Melanocyte of skin (primary cell): Measurements from ENCODE around the gene CASP14. TPM values are rescaled to one million over a fixed set of nuclear protein-coding genes. Genes with fewer than 3 reads are reported as not detected.

Experiments
- total RNA-seq, 2 donors: library from RNA; depleted of rRNA; stranded (reverse); fragments of >200 nt; gene quantifications; 2 replicates each; pipeline ENCODE4 v1.2.3, GENCODE V29; 2012

CASP14 gene, protein sequence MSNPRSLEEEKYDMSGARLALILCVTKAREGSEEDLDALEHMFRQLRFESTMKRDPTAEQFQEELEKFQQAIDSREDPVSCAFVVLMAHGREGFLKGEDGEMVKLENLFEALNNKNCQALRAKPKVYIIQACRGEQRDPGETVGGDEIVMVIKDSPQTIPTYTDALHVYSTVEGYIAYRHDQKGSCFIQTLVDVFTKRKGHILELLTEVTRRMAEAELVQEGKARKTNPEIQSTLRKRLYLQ
- not detected for total RNA-seq

DNA sequence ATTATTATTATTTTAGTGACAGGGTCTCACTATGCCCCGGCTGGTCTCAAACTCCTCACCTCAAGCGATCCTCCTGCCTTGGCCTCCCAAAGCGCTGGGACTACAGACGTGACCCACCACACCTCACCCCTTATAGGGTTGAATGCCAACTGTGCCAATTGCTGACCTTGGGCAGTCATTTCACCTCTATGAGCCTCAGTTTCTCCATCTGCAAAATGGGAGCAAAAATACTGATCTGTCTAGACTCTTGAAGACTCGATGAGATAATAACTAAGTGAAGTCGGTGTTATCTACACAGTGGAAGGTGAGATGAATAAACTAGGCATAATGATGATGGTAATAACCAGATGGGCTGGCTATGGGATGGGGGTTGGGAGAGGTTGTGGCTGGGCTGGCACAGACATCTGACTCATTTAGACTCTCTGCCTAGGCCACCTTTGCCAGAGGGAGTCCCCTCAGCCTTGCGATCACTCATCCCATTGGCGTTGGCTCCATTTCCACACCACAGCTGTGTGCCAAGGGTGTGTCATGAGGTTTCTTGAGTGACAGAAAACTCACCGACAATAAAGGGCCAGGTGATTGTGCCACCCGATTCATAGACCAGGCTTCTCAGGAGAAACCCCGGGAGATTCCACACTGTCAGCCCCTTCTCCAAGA lies at the start of gene CASP14:
Gene CASP14 (plus strand): TSS at position 596 of the 657 bp plus-strand sequence. CDS start 2,772 bp downstream, outside the sequence.

DNA sequence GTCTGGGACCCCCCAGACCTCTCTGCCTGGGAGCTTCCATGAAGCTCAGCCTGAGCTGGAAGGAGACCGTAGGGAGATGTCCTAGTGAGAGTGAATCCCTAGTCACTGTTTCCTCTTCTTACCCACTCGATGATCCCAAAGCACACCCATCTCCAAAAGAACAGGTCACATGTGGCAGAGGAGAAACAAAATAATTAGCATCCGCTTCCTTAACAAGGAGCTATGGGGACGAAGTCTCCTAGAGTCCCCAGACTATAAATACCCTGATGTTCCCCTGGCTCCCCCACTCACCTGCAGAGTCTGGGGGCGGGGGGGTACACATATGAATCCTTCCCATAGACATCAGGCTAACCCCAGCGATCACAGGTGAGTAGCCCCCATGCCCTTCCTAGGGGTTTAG lies 32.6 kb downstream of the CASP14 start, which contains the start of gene OR1I1:
Gene OR1I1 (plus strand): TSS at position 301 of the 400 bp plus-strand sequence. CDS start 4,855 bp downstream, outside the sequence.

DNA sequence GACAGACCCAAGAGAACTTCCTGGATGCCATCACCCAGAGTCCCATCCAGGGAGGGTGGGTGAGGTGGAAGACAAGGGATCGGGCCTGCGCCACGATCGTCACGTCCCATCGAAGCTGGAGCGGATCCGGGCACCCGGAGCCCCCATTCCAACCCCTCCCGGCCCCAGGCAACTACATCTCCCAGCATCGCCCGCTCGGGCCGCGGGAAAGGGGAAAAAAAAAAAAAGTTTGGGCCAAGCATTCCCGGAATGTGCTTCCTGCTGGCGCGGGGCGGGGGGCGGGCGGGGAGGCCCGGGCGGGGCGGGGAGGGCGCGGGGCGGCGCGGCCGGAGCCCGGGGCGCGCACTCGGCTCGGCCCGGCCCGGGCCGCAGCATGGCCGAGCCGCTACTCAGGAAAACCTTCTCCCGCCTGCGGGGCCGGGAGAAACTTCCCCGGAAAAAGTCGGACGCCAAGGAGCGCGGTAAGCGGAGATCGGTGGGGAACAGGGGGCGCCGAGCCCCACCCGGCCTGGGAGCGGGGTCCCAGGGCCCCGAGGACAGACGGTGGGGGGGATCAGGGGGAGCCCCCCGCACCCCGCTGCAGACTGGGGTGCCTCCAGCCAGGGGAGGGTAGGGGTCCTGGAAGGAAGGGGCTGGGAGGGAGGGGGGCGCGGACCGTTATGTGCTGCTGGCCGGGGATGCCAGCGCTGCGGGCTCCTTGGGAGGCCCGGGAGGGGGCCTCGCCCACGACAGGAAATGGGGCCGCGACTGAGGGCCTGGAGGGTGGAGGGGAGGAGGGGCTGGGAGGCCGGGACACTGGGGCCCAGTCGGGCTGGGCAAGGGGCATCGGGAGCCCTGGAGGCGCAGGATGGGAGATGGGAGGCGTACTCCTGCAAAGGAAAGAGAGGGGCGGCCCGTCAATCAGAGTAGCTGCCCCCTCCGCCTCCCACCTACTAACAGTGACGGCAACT lies 58.1 kb downstream of the CASP14 start, which contains the start of gene SYDE1:
Gene SYDE1 (plus strand): TSS at position 341 of the 950 bp plus-strand sequence. CDS start 33 bp downstream, at position 374.

Other genes with a start within 250 kb of the CASP14 start
- gene OR7A5, start 214.3 kb upstream of the CASP14 start, total RNA-seq = 1 to 10 TPM in 1 of 2 donors, under 1 TPM in 1; 0.33 to 3.1 TPM
- 1 to 10 TPM in 1 of 2 donors, under 1 TPM in 1; under 0.01 to 1.7 TPM for gene OR7C1, start 214.3 kb upstream of the CASP14 start, total RNA-seq
- gene OR7A10, start 200.6 kb upstream of the CASP14 start, total RNA-seq = not detected
- gene OR7A17, start 163.3 kb upstream of the CASP14 start, total RNA-seq = not detected
- gene OR7C2, start 108.0 kb upstream of the CASP14 start, total RNA-seq = not detected
- not detected for gene SLC1A6, start 69.6 kb upstream of the CASP14 start, total RNA-seq
- not detected for gene OR1I1, start 32.7 kb downstream of the CASP14 start, total RNA-seq
- 10 to 100 TPM; 39.6 to 45.8 TPM for gene SYDE1, start 57.9 kb downstream of the CASP14 start, total RNA-seq
- 1 to 10 TPM; 1.3 to 1.7 TPM for gene NOTCH3, start 151.5 kb downstream of the CASP14 start, total RNA-seq
- gene EPHX3, start 183.0 kb downstream of the CASP14 start, total RNA-seq = under 1 TPM in 1 of 2 donors, not detected in 1; under 0.01 TPM